GM19397 (cell line): ENCODE measurements around the gene PSD2.

Experiments
- ATAC-seq: cut with Tn5 transposase; IDR thresholded peaks from one replicate; pipeline ENCODE4 v1.9.1; 2021; ENCODE audit warnings: mild to moderate bottlenecking, moderate library complexity; ENCODE audit not compliant: unreplicated experiment

The PSD2 gene

GRCh38 chr5:139872851-139873794 lies 77.5 kb downstream of the PSD2 start:
- ATAC-seq = no peak

- ATAC-seq = no peak
These were observed 80.3 kb downstream of the PSD2 start for GRCh38 chr5:139875957-139876356.

GRCh38 chr5:139877129-139877597 lies 81.6 kb downstream of the PSD2 start:
- no peak for ATAC-seq

GRCh38 chr5:139878093-139878492 lies 82.5 kb downstream of the PSD2 start:
- ATAC-seq = no peak

GRCh38 chr5:139880416-139881142 lies 85.0 kb downstream of the PSD2 start:
- no peak for ATAC-seq

- no peak for ATAC-seq
These were observed 85.6 kb downstream of the PSD2 start for GRCh38 chr5:139881143-139881733.

- no peak for ATAC-seq
These were observed 86.7 kb downstream of the PSD2 start for GRCh38 chr5:139882316-139882715.

- ATAC-seq = no peak
These were observed 87.4 kb downstream of the PSD2 start for GRCh38 chr5:139882961-139883539.

- no peak for ATAC-seq
These were observed 88.5 kb downstream of the PSD2 start for GRCh38 chr5:139884144-139884543.

GRCh38 chr5:139884734-139885133 lies 89.1 kb downstream of the PSD2 start:
- no peak for ATAC-seq

GRCh38 chr5:139885172-139885856 lies 89.7 kb downstream of the PSD2 start:
- ATAC-seq = no peak

- no peak for ATAC-seq
These were observed 90.2 kb downstream of the PSD2 start for GRCh38 chr5:139885857-139886208.

GRCh38 chr5:139886213-139886612 lies 90.6 kb downstream of the PSD2 start:
- no peak for ATAC-seq

GRCh38 chr5:139888370-139888769 lies 92.8 kb downstream of the PSD2 start:
- ATAC-seq = no peak

- no peak for ATAC-seq
These were observed 93.8 kb downstream of the PSD2 start for GRCh38 chr5:139889410-139889809.

GRCh38 chr5:139893873-139894272 lies 98.3 kb downstream of the PSD2 start:
- no peak for ATAC-seq
